ENCODE data around the gene MEIKIN. TPM values are rescaled to one million over a fixed set of nuclear protein-coding genes. Genes with fewer than 3 reads are reported as not detected.

Gene MEIKIN
- total and polyA plus RNA-seq, 4 experiments from 2014 or later: 3.6 to 6.2 TPM; not detected in 2

GRCh38 chr5:131767891-131768290 lies 177.6 kb downstream of the MEIKIN start:
- intact Hi-C loops (cut with micrococcal nuclease): no loop called here
- H3K36me3 ChIP-seq (ENCODE audit: insufficient read depth, low read length): no peaks in the 10 kb centered on the region
- POLR2A ChIA-PET (ENCODE audit: partially characterized antibody): no interaction called here
- H3K9me3 ChIP-seq (ENCODE audit: control insufficient read depth in 1 of 2, low read length in 2 of 2): no peaks in the 10 kb centered on the region
- CTCF ChIA-PET (ENCODE audit: partially characterized antibody): interaction anchor here (0.5 kb wide), 1 partner anchor 933 kb away, joined by 3 read pairs; no protein-coding TSS in a partner anchor
- no peak for DNase-seq
- H3K9me3 Mint-ChIP-seq: peaks cover 0 to 18% (median 3%) of the 10 kb centered on the region in 8 donors
- H3K27ac Mint-ChIP-seq: no peak overlapping the region
- no peaks in the 10 kb centered on the region for H3K4me1 ChIP-seq (ENCODE audit: insufficient read depth, low read length)
- peaks cover 16 to 20% (median 18%) of the 10 kb centered on the region in 4 donors for H3K4me1 Mint-ChIP-seq
- no peaks in the 10 kb centered on the region for H3K27me3 ChIP-seq (ENCODE audit: insufficient read depth, low read length)
- H3K4me3 Mint-ChIP-seq: no peak overlapping the region
- no peak overlapping the region for H3K27ac ChIP-seq (ENCODE audit: low read depth, low read length)
- H3K36me3 Mint-ChIP-seq: peaks cover 23 to 26% of the 10 kb centered on the region in 2 donors
- H3K4me3 ChIP-seq (ENCODE audit: low read length in 2 of 2): no peak overlapping the region
- no peaks in the 10 kb centered on the region for H3K27me3 Mint-ChIP-seq

- ChIA-PET CTCF (ENCODE audit: partially characterized antibody) (no interaction called here), POLR2A (ENCODE audit: partially characterized antibody) (no interaction called here)
- Histone ChIP-seq H3K27ac (ENCODE audit: low read depth, low read length) (no peak overlapping the region), H3K9me3 (ENCODE audit: control insufficient read depth in 1 of 2, low read length in 2 of 2) (no peaks in the 10 kb centered on the region), H3K4me1 (ENCODE audit: insufficient read depth, low read length) (no peaks in the 10 kb centered on the region), H3K4me3 (ENCODE audit: low read length in 2 of 2) (no peak overlapping the region), H3K36me3 (ENCODE audit: insufficient read depth, low read length) (no peaks in the 10 kb centered on the region), H3K27me3 (ENCODE audit: insufficient read depth, low read length) (no peaks in the 10 kb centered on the region)
- Mint-ChIP-seq H3K27me3 (no peaks in the 10 kb centered on the region), H3K4me1 (peaks cover 22 to 30% (median 25%) of the 10 kb centered on the region in 4 donors), H3K9me3 (peaks cover 0 to 22% (median 3%) of the 10 kb centered on the region in 8 donors), H3K36me3 (peaks cover 25 to 33% of the 10 kb centered on the region in 2 donors), H3K27ac (peak overlapping the region in 1 of 7 donors; percentile 49), H3K4me3 (no peak overlapping the region)
- intact Hi-C loops (cut with micrococcal nuclease): no loop called here
- no peak for DNase-seq
These were observed 178.8 kb downstream of the MEIKIN start for GRCh38 chr5:131766689-131767088.

- DNase-seq: no peak
- Mint-ChIP-seq H3K27me3 (no peaks in the 10 kb centered on the region), H3K4me1 (peaks cover 24 to 42% (median 32%) of the 10 kb centered on the region in 4 donors), H3K4me3 (no peak overlapping the region), H3K27ac (no peak overlapping the region), H3K36me3 (peaks cover 25 to 33% of the 10 kb centered on the region in 2 donors), H3K9me3 (peaks cover 0 to 22% (median 3%) of the 10 kb centered on the region in 8 donors)
- H3K4me3 ChIP-seq (ENCODE audit: low read length in 2 of 2): no peak overlapping the region
- intact Hi-C loops (cut with micrococcal nuclease): no loop called here
- ChIA-PET POLR2A (ENCODE audit: partially characterized antibody) (no interaction called here), CTCF (ENCODE audit: partially characterized antibody) (no interaction called here)
- no peaks in the 10 kb centered on the region for H3K4me1 ChIP-seq (ENCODE audit: insufficient read depth, low read length)
- no peaks in the 10 kb centered on the region for H3K36me3 ChIP-seq (ENCODE audit: insufficient read depth, low read length)
- H3K27ac ChIP-seq (ENCODE audit: low read depth, low read length): no peak overlapping the region
- H3K27me3 ChIP-seq (ENCODE audit: insufficient read depth, low read length): no peaks in the 10 kb centered on the region
- no peaks in the 10 kb centered on the region for H3K9me3 ChIP-seq (ENCODE audit: control insufficient read depth in 1 of 2, low read length in 2 of 2)
These were observed 180.2 kb downstream of the MEIKIN start for GRCh38 chr5:131765261-131765660.

GRCh38 chr5:131763968-131764367 lies 181.5 kb downstream of the MEIKIN start:
- Mint-ChIP-seq H3K4me3 (no peak overlapping the region), H3K9me3 (peaks cover 0 to 22% (median 3%) of the 10 kb centered on the region in 8 donors), H3K36me3 (peaks cover 25 to 33% of the 10 kb centered on the region in 2 donors), H3K27me3 (no peaks in the 10 kb centered on the region), H3K4me1 (peaks cover 25 to 51% (median 37%) of the 10 kb centered on the region in 4 donors), H3K27ac (no peak overlapping the region)
- Histone ChIP-seq H3K4me3 (ENCODE audit: low read length in 2 of 2) (no peak overlapping the region), H3K36me3 (ENCODE audit: insufficient read depth, low read length) (no peaks in the 10 kb centered on the region), H3K9me3 (ENCODE audit: control insufficient read depth in 1 of 2, low read length in 2 of 2) (no peaks in the 10 kb centered on the region), H3K27me3 (ENCODE audit: insufficient read depth, low read length) (no peaks in the 10 kb centered on the region), H3K27ac (ENCODE audit: low read depth, low read length) (no peak overlapping the region), H3K4me1 (ENCODE audit: insufficient read depth, low read length) (peaks cover 5% of the 10 kb centered on the region)
- ChIA-PET CTCF (ENCODE audit: partially characterized antibody) (interaction anchor here (0.6 kb wide), 1 partner anchor 244 kb away, joined by 3 read pairs; no protein-coding TSS in a partner anchor), POLR2A (ENCODE audit: partially characterized antibody) (no interaction called here)
- no peak for DNase-seq
- intact Hi-C loops (cut with micrococcal nuclease): no loop called here

- no peak overlapping the region for H3K27ac Mint-ChIP-seq
- H3K9me3 Mint-ChIP-seq: peaks cover 0 to 22% (median 3%) of the 10 kb centered on the region in 8 donors
- ChIA-PET CTCF (ENCODE audit: partially characterized antibody) (no interaction called here), POLR2A (ENCODE audit: partially characterized antibody) (no interaction called here)
- Histone ChIP-seq H3K27me3 (ENCODE audit: insufficient read depth, low read length) (no peaks in the 10 kb centered on the region), H3K9me3 (ENCODE audit: control insufficient read depth in 1 of 2, low read length in 2 of 2) (no peaks in the 10 kb centered on the region), H3K36me3 (ENCODE audit: insufficient read depth, low read length) (no peaks in the 10 kb centered on the region), H3K4me1 (ENCODE audit: insufficient read depth, low read length) (peaks cover 31% of the 10 kb centered on the region), H3K4me3 (ENCODE audit: low read length in 2 of 2) (no peak overlapping the region), H3K27ac (ENCODE audit: low read depth, low read length) (no peak overlapping the region)
- peaks cover 19 to 27% of the 10 kb centered on the region in 2 donors for H3K36me3 Mint-ChIP-seq
- H3K27me3 Mint-ChIP-seq: no peaks in the 10 kb centered on the region
- H3K4me3 Mint-ChIP-seq: no peak overlapping the region
- DNase-seq: no peak
- H3K4me1 Mint-ChIP-seq: peaks cover 25 to 51% (median 37%) of the 10 kb centered on the region in 4 donors
- intact Hi-C loops (cut with micrococcal nuclease): no loop called here
These were observed 184.7 kb downstream of the MEIKIN start for GRCh38 chr5:131760793-131761192.

- no peaks in the 10 kb centered on the region for H3K27me3 Mint-ChIP-seq
- ChIA-PET CTCF (ENCODE audit: partially characterized antibody) (no interaction called here), POLR2A (ENCODE audit: partially characterized antibody) (no interaction called here)
- H3K9me3 Mint-ChIP-seq: peaks cover 0 to 18% (median 3%) of the 10 kb centered on the region in 8 donors
- Histone ChIP-seq H3K27me3 (ENCODE audit: insufficient read depth, low read length) (no peaks in the 10 kb centered on the region), H3K36me3 (ENCODE audit: insufficient read depth, low read length) (no peaks in the 10 kb centered on the region), H3K4me3 (ENCODE audit: low read length in 2 of 2) (no peak overlapping the region), H3K9me3 (ENCODE audit: control insufficient read depth in 1 of 2, low read length in 2 of 2) (no peaks in the 10 kb centered on the region), H3K4me1 (ENCODE audit: insufficient read depth, low read length) (peaks cover 31% of the 10 kb centered on the region), H3K27ac (ENCODE audit: low read depth, low read length) (no peak overlapping the region)
- intact Hi-C loops (cut with micrococcal nuclease): no loop called here
- H3K4me3 Mint-ChIP-seq: no peak overlapping the region
- no peak for DNase-seq
- H3K4me1 Mint-ChIP-seq: peaks cover 25 to 46% (median 37%) of the 10 kb centered on the region in 4 donors
- H3K27ac Mint-ChIP-seq: no peak overlapping the region
- H3K36me3 Mint-ChIP-seq: peaks cover 11 to 18% of the 10 kb centered on the region in 2 donors
These were observed 185.8 kb downstream of the MEIKIN start for GRCh38 chr5:131759704-131760103.

- no peaks in the 10 kb centered on the region for H3K27me3 Mint-ChIP-seq
- peak overlapping the region in 4 of 7 donors; percentile 13 to 77 (median 62) for H3K27ac Mint-ChIP-seq
- Histone ChIP-seq H3K4me3 (ENCODE audit: low read length in 2 of 2) (no peak overlapping the region), H3K36me3 (ENCODE audit: insufficient read depth, low read length) (no peaks in the 10 kb centered on the region), H3K9me3 (ENCODE audit: control insufficient read depth in 1 of 2, low read length in 2 of 2) (no peaks in the 10 kb centered on the region), H3K4me1 (ENCODE audit: insufficient read depth, low read length) (peaks cover 31% of the 10 kb centered on the region), H3K27me3 (ENCODE audit: insufficient read depth, low read length) (no peaks in the 10 kb centered on the region), H3K27ac (ENCODE audit: low read depth, low read length) (no peak overlapping the region)
- intact Hi-C loops (cut with micrococcal nuclease): no loop called here
- DNase-seq: no peak
- H3K36me3 Mint-ChIP-seq: peaks cover 3 to 10% of the 10 kb centered on the region in 2 donors
- H3K9me3 Mint-ChIP-seq: peaks cover 0 to 7% (median 0%) of the 10 kb centered on the region in 8 donors
- CTCF ChIA-PET (ENCODE audit: partially characterized antibody): no interaction called here
- H3K4me3 Mint-ChIP-seq: peak overlapping the region in 2 of 8 donors; percentile 0 to 60
- POLR2A ChIA-PET (ENCODE audit: partially characterized antibody): no interaction called here
- H3K4me1 Mint-ChIP-seq: peaks cover 28 to 50% (median 41%) of the 10 kb centered on the region in 4 donors
These were observed 187.0 kb downstream of the MEIKIN start for GRCh38 chr5:131758520-131758900.

All from CD4-positive, alpha-beta memory T cell (primary cell).